A549 (cell line): ENCODE measurements around the gene PCNX4. TPM values are rescaled to one million over a fixed set of nuclear protein-coding genes. Genes with fewer than 3 reads are reported as not detected.
A peak's percentile ranks its signal among the peaks of the same experiment; 100 is the strongest.

Experiments
- ATAC-seq, 2 experiments: fragments of 200-7000 bp in 1 of 2; fragments of >200 bp in 1 of 2; cut with Nextera tagmentation in 1 of 2; cut with Tn5 transposase in 1 of 2; 3 replicates each; pipeline versions ENCODE4 v1.8.0 to v1.9.1; 2018 to 2020; ENCODE audit warnings: mild to moderate bottlenecking in 1 of 2, moderate library complexity in 1 of 2
- CTCF ChIA-PET: fragments of 300-600 bp; sonication (Branson Sonifier 250); formaldehyde crosslinking; extraction: SDS; loops from one replicate; lab custom pipeline; 2021; ENCODE audit warnings: antibody characterized with exemption, inconsistent platforms; lab: Yijun Ruan, JAX
- POLR2A ChIA-PET: fragments of 350-600 bp; formaldehyde crosslinking; extraction: SDS; loops from one replicate; lab custom pipeline; 2021; ENCODE audit warnings: antibody characterized with exemption, inconsistent platforms; lab: Yijun Ruan, JAX
- DNase-seq, 2 experiments: peaks; one replicate each; pipeline versions ENCODE4 v3.0.0 to v3.0.0-alpha.2; 2011 to 2016; ENCODE audit warnings: low read depth in 1 of 2, low spot score in 1 of 2
- FAIRE-seq: peaks from 2 replicates; lab custom pipeline; 2011; peaks lifted over from hg19 to GRCh38; lab: Jason Lieb, UNC
- H3K27ac ChIP-seq, 2 experiments: fragments of >200 bp; sonication (Bioruptor Twin); formaldehyde crosslinking; 3 replicates each; pipeline ENCODE4 v1.5.1; 2016 to 2017
- H3K4me1 ChIP-seq: fragments of >200 bp; sonication (Bioruptor Twin); formaldehyde crosslinking; 3 replicates; pipeline ENCODE4 v1.6.1; 2016
- H3K4me2 ChIP-seq: fragments of >200 bp; sonication (Bioruptor Twin); formaldehyde crosslinking; 3 replicates; pipeline ENCODE4 v1.6.1; 2016
- H3K4me3 ChIP-seq: fragments of >200 bp; sonication (Bioruptor Twin); formaldehyde crosslinking; 3 replicates; pipeline ENCODE4 v1.5.1; 2016
- H3K9me3 ChIP-seq: fragments of >200 bp; sonication (Bioruptor Twin); formaldehyde crosslinking; 3 replicates; pipeline ENCODE4 v1.6.1; 2016
- ATOH8 ChIP-seq: fragments of 250-450 bp; sonication (Bioruptor Pico); IDR thresholded peaks from 2 replicates; pipeline ENCODE4 v1.5.0; 2020; ENCODE audit warnings: low read depth, mild to moderate bottlenecking, moderate library complexity
- CHD4 ChIP-seq: fragments of 200-600 bp; sonication (generic); IDR thresholded peaks from 2 replicates; pipeline ENCODE4 v1.6.1; 2016; ENCODE audit warnings: antibody characterized with exemption, mild to moderate bottlenecking, borderline replicate concordance
- ESRRA ChIP-seq: fragments of 150-350 bp; IDR thresholded peaks from 2 replicates; pipeline ENCODE4 v1.6.1; 2014; ENCODE audit warnings: mild to moderate bottlenecking, low read length, borderline replicate concordance
- FOSL2 ChIP-seq, 2 experiments: fragments of 450-650 bp in 1 of 2; fragments of >200 bp in 1 of 2; sonication (Bioruptor Twin) in 1 of 2; formaldehyde crosslinking; IDR thresholded peaks; 2 replicates each; pipeline versions ENCODE4 v1.5.0 to v1.6.1; 2016 to 2020; ENCODE audit warnings: mild to moderate bottlenecking in 1 of 2, moderate library complexity in 1 of 2
- GATA3 ChIP-seq: IDR thresholded peaks from 2 replicates; pipeline ENCODE4 v1.6.1; 2012; ENCODE audit warnings: borderline replicate concordance
- HDAC2 ChIP-seq: fragments of 200-600 bp; sonication (generic); IDR thresholded peaks from 2 replicates; pipeline ENCODE4 v1.6.1; 2016
- HES2 ChIP-seq: fragments of >200 bp; sonication (Bioruptor Twin); formaldehyde crosslinking; IDR thresholded peaks from 2 replicates; pipeline ENCODE4 v1.6.1; 2016
- HEYL ChIP-seq: fragments of 250-450 bp; sonication (Bioruptor Pico); IDR thresholded peaks from 2 replicates; pipeline ENCODE4 v1.8.0; 2021; ENCODE audit warnings: mild to moderate bottlenecking, moderate library complexity
- HOXA7 ChIP-seq: fragments of 250-450 bp; sonication (Bioruptor Pico); IDR thresholded peaks from 2 replicates; pipeline ENCODE4 v1.5.0; 2020; ENCODE audit warnings: mild to moderate bottlenecking, moderate library complexity
- HOXB13 ChIP-seq: fragments of 250-450 bp; sonication (Bioruptor Pico); IDR thresholded peaks from 2 replicates; pipeline ENCODE4 v1.5.0; 2020; ENCODE audit warnings: low read depth, mild to moderate bottlenecking, moderate library complexity
- HOXB5 ChIP-seq: fragments of 250-450 bp; sonication (Bioruptor Pico); IDR thresholded peaks from 2 replicates; pipeline ENCODE4 v1.5.0; 2020; ENCODE audit warnings: mild to moderate bottlenecking, moderate library complexity
- KDM1A ChIP-seq: fragments of 200-600 bp; sonication (generic); IDR thresholded peaks from 2 replicates; pipeline ENCODE4 v1.6.1; 2016; ENCODE audit warnings: low read depth, mild to moderate bottlenecking
- RARB ChIP-seq: fragments of 250-450 bp; sonication (Bioruptor Pico); IDR thresholded peaks from 2 replicates; pipeline ENCODE4 v1.8.0; 2021; ENCODE audit warnings: mild to moderate bottlenecking, moderate library complexity
- RNF2 ChIP-seq: fragments of 200-600 bp; sonication (generic); IDR thresholded peaks from 2 replicates; pipeline ENCODE4 v1.6.1; 2016; ENCODE audit warnings: low read depth, mild to moderate bottlenecking, antibody characterized with exemption, moderate library complexity, borderline replicate concordance
- SREBF2 ChIP-seq: fragments of 450-650 bp; IDR thresholded peaks from 2 replicates; pipeline ENCODE4 v1.6.1; 2014; ENCODE audit warnings: mild to moderate bottlenecking, moderate library complexity
- WGBS: methylation state at CpG from one replicate; pipeline ENCODE4 v1.1.6; 2017; ENCODE audit errors: missing lambda C conversion rate; 5-methylcytosine and 5-hydroxymethylcytosine counted together
- polyA plus RNA-seq, 4 experiments: library from polyadenylated mRNA; depleted of rRNA in 3 of 4; stranded (reverse); fragments of >200 nt; fragmentation: RNase III in 1 of 4; extraction: RNeasy Plus Mini Kit Qiagen cat#74134 plus additional on column Dnase treatment in 1 of 4; gene quantifications; 2 replicates in 3 of 4; 3 replicates in 1 of 4; pipeline ENCODE4 v1.2.3, GENCODE V29; 2011 to 2017
- TF ChIP-seq, protein P1 (sequence below): fragments of 200-600 bp; sonication (generic); IDR thresholded peaks from 2 replicates; pipeline ENCODE4 v1.6.1; 2016; ENCODE audit warnings: antibody characterized with exemption, mild to moderate bottlenecking, moderate library complexity
- TF ChIP-seq, protein P2 (sequence below): fragments of >200 bp; sonication (Bioruptor Twin); formaldehyde crosslinking; IDR thresholded peaks from 3 replicates; pipeline ENCODE4 v1.5.1; 2016
- TF ChIP-seq, protein P3 (sequence below): fragments of 450-650 bp; IDR thresholded peaks from 2 replicates; pipeline ENCODE4 v1.6.1; 2014; ENCODE audit warnings: antibody characterized with exemption
- TF ChIP-seq, protein P4 (sequence below): fragments of >200 bp; sonication (Bioruptor Twin); formaldehyde crosslinking; IDR thresholded peaks from 3 replicates; pipeline ENCODE4 v1.6.1; 2016

Gene PCNX4
- polyA plus RNA-seq, 2 of the 4 experiments (the other 2 are of a cell fraction), result 24.2 to 51.0 TPM

GRCh38 chr14:60095231-60095630, 3.5 kb downstream of the PCNX4 start:
- FAIRE-seq (no peak), ATAC-seq (no peak), DNase-seq (no peak)
- TF ChIP-seq HDAC2, result no peak
- TF ChIP-seq, protein P1, sequence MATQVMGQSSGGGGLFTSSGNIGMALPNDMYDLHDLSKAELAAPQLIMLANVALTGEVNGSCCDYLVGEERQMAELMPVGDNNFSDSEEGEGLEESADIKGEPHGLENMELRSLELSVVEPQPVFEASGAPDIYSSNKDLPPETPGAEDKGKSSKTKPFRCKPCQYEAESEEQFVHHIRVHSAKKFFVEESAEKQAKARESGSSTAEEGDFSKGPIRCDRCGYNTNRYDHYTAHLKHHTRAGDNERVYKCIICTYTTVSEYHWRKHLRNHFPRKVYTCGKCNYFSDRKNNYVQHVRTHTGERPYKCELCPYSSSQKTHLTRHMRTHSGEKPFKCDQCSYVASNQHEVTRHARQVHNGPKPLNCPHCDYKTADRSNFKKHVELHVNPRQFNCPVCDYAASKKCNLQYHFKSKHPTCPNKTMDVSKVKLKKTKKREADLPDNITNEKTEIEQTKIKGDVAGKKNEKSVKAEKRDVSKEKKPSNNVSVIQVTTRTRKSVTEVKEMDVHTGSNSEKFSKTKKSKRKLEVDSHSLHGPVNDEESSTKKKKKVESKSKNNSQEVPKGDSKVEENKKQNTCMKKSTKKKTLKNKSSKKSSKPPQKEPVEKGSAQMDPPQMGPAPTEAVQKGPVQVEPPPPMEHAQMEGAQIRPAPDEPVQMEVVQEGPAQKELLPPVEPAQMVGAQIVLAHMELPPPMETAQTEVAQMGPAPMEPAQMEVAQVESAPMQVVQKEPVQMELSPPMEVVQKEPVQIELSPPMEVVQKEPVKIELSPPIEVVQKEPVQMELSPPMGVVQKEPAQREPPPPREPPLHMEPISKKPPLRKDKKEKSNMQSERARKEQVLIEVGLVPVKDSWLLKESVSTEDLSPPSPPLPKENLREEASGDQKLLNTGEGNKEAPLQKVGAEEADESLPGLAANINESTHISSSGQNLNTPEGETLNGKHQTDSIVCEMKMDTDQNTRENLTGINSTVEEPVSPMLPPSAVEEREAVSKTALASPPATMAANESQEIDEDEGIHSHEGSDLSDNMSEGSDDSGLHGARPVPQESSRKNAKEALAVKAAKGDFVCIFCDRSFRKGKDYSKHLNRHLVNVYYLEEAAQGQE, result no peak
- TF ChIP-seq HES2, result no peak
- TF ChIP-seq, protein P2, sequence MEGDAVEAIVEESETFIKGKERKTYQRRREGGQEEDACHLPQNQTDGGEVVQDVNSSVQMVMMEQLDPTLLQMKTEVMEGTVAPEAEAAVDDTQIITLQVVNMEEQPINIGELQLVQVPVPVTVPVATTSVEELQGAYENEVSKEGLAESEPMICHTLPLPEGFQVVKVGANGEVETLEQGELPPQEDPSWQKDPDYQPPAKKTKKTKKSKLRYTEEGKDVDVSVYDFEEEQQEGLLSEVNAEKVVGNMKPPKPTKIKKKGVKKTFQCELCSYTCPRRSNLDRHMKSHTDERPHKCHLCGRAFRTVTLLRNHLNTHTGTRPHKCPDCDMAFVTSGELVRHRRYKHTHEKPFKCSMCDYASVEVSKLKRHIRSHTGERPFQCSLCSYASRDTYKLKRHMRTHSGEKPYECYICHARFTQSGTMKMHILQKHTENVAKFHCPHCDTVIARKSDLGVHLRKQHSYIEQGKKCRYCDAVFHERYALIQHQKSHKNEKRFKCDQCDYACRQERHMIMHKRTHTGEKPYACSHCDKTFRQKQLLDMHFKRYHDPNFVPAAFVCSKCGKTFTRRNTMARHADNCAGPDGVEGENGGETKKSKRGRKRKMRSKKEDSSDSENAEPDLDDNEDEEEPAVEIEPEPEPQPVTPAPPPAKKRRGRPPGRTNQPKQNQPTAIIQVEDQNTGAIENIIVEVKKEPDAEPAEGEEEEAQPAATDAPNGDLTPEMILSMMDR, result no peak
- TF ChIP-seq HEYL (CRISPR knock-in tag), result no peak
- no peak for TF ChIP-seq FOSL2 (IDR thresholded peaks at IDR 0.05)
- TF ChIP-seq FOSL2 (CRISPR knock-in tag; IDR thresholded peaks at IDR 0.05), result no peak
- TF ChIP-seq, protein P3, sequence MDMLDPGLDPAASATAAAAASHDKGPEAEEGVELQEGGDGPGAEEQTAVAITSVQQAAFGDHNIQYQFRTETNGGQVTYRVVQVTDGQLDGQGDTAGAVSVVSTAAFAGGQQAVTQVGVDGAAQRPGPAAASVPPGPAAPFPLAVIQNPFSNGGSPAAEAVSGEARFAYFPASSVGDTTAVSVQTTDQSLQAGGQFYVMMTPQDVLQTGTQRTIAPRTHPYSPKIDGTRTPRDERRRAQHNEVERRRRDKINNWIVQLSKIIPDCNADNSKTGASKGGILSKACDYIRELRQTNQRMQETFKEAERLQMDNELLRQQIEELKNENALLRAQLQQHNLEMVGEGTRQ, result no peak
- Histone ChIP-seq H3K27ac (no peak overlapping the region), H3K4me3 (no peak overlapping the region), H3K9me3 (no peaks in the 10 kb centered on the region), H3K4me2 (peak overlapping the region; percentile 80; the same call in 1 of the 3 replicates), H3K4me1 (peaks cover 31% of the 10 kb centered on the region)
- ChIA-PET POLR2A (no interaction called here), CTCF (interaction anchor here (1.6 kb wide), 2 partner anchors 70 to 131 kb away, joined by 4 to 8 read pairs; partner anchors contain the start of gene DHRS7)

GRCh38 chr14:60095781-60096450, 4.2 kb downstream of the PCNX4 start:
- TF ChIP-seq KDM1A (no peak), RARB (CRISPR knock-in tag) (no peak), ESRRA (no peak), ATOH8 (no peak), HOXA7 (no peak), SREBF2 (no peak), CHD4 (no peak), HOXB13 (CRISPR knock-in tag) (no peak), FOSL2 (IDR thresholded peaks at IDR 0.05) (no peak), FOSL2 (CRISPR knock-in tag; IDR thresholded peaks at IDR 0.05) (no peak), RNF2 (no peak), GATA3 (no peak), HOXB5 (CRISPR knock-in tag) (no peak)
- TF ChIP-seq, protein P4, sequence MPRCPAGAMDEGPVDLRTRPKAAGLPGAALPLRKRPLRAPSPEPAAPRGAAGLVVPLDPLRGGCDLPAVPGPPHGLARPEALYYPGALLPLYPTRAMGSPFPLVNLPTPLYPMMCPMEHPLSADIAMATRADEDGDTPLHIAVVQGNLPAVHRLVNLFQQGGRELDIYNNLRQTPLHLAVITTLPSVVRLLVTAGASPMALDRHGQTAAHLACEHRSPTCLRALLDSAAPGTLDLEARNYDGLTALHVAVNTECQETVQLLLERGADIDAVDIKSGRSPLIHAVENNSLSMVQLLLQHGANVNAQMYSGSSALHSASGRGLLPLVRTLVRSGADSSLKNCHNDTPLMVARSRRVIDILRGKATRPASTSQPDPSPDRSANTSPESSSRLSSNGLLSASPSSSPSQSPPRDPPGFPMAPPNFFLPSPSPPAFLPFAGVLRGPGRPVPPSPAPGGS, result no peak
- POLR2A ChIA-PET, result no interaction called here
- Histone ChIP-seq H3K4me2 (no peak overlapping the region), H3K4me1 (peaks cover 27% of the 10 kb centered on the region), H3K27ac (no peak overlapping the region), H3K4me3 (no peak overlapping the region), H3K9me3 (no peaks in the 10 kb centered on the region)
- no peak for ATAC-seq
- FAIRE-seq, result no peak
- no peak for DNase-seq
- CTCF ChIA-PET, result interaction anchor here (0.6 to 1.6 kb wide), 3 partner anchors 59 to 131 kb away, joined by 3 to 8 read pairs (median 4); partner anchors contain the start of gene DHRS7
- 53% methylated on average over 3 of the region's 3 CpGs for WGBS
